ENCODE results near the gene MBOAT1. TPM values are rescaled to one million over a fixed set of nuclear protein-coding genes. Genes with fewer than 3 reads are reported as not detected.
A peak's percentile ranks its signal among the peaks of the same experiment; 100 is the strongest.

The MBOAT1 gene
- total RNA-seq, 1 donor from 2014 or later: 5.4 TPM

GRCh38 chr6:20058121-20058905 is 154.0 kb downstream of the MBOAT1 start:
- H3K4me3 ChIP-seq: no peak overlapping the region
- H3K9me3 ChIP-seq: no peaks in the 10 kb centered on the region
- H3K4me1 ChIP-seq: no peaks in the 10 kb centered on the region
- H3K36me3 ChIP-seq: no peaks in the 10 kb centered on the region
- H3K27me3 ChIP-seq: no peaks in the 10 kb centered on the region
- TF ChIP-seq CTCF (IDR thresholded peaks at IDR 0.05): no peak
- intact Hi-C loops (cut with DNase I): loop anchor here (10.0 kb wide), 1 partner anchor 1534 kb away; no protein-coding TSS in a partner anchor
- H3K27ac ChIP-seq: no peak overlapping the region
- no peak for DNase-seq (ENCODE audit: low spot score in 2 of 2)

- no peaks in the 10 kb centered on the region for H3K4me1 ChIP-seq
- H3K27me3 ChIP-seq: no peaks in the 10 kb centered on the region
- no peak for DNase-seq (ENCODE audit: low spot score in 2 of 2)
- intact Hi-C loops (cut with DNase I): loop anchor here (2.0 to 10.0 kb wide), 3 partner anchors 1308 to 1532 kb away; no protein-coding TSS in a partner anchor
- peak in 2 of 3 experiments; percentile 43 to 54 for TF ChIP-seq CTCF (IDR thresholded peaks at IDR 0.05)
- H3K27ac ChIP-seq: no peak overlapping the region
- H3K4me3 ChIP-seq: no peak overlapping the region
- H3K9me3 ChIP-seq: no peaks in the 10 kb centered on the region
- no peaks in the 10 kb centered on the region for H3K36me3 ChIP-seq
Measured at GRCh38 chr6:20056350-20056992, 155.8 kb downstream of the MBOAT1 start.

- intact Hi-C loops (cut with DNase I): loop anchor here (2.0 to 10.0 kb wide), 3 partner anchors 1307 to 1531 kb away; no protein-coding TSS in a partner anchor
- Histone ChIP-seq H3K36me3 (no peaks in the 10 kb centered on the region), H3K27ac (no peak overlapping the region), H3K4me3 (no peak overlapping the region), H3K27me3 (no peaks in the 10 kb centered on the region), H3K9me3 (no peaks in the 10 kb centered on the region), H3K4me1 (no peaks in the 10 kb centered on the region)
- no peak for DNase-seq (ENCODE audit: low spot score in 2 of 2)
- no peak for TF ChIP-seq CTCF (IDR thresholded peaks at IDR 0.05)
Measured at GRCh38 chr6:20055916-20056315, 156.4 kb downstream of the MBOAT1 start.

Other genes with a start within 250 kb of the MBOAT1 start
- 1.1 TPM for gene E2F3, start 189.4 kb upstream of the MBOAT1 start, total RNA-seq